SK-N-SH (cell line): ENCODE results near the gene GPR137. TPM values are rescaled to one million over a fixed set of nuclear protein-coding genes. Genes with fewer than 3 reads are reported as not detected.

ENCODE experiments used
- CTCF ChIA-PET: fragments of 300-600, 350-600 bp; formaldehyde crosslinking; extraction: SDS; loops from one replicate; lab custom pipeline; 2021; lab: Yijun Ruan, JAX
- POLR2A ChIA-PET: fragments of 350-600 bp; sonication (Branson Sonifier 250); formaldehyde crosslinking; extraction: SDS; loops from one replicate; lab custom pipeline; 2020; ENCODE audit warnings: antibody characterized with exemption, inconsistent platforms; lab: Yijun Ruan, JAX
- DNase-seq: peaks from one replicate; pipeline ENCODE4 v3.0.0; 2012
- H2AFZ ChIP-seq: fragments of 200-600 bp; sonication (generic); 2 replicates; pipeline ENCODE4 v1.8.1; 2016; ENCODE audit warnings: antibody characterized with exemption, mild to moderate bottlenecking, low read depth
- H3F3A ChIP-seq: fragments of 200-600 bp; sonication (generic); replicated peaks from 2 replicates; pipeline ENCODE3; 2016; ENCODE audit warnings: antibody characterized with exemption, mild to moderate bottlenecking; ENCODE audit not compliant: insufficient read depth
- H3K27ac ChIP-seq, 2 experiments: fragments of 200-500 bp in 1 of 2; fragments of 200-600 bp in 1 of 2; sonication (Bioruptor generic) in 1 of 2; sonication (generic), shearing (Covaris generic) in 1 of 2; 2 replicates each; pipeline versions ENCODE4 v1.5.1 to v1.6.1; 2014 to 2016; ENCODE audit warnings: low read depth in 2 of 2, inconsistent platforms in 1 of 2, low read length in 1 of 2, mild to moderate bottlenecking in 1 of 2, mixed read lengths in 1 of 2
- H3K27me3 ChIP-seq: fragments of 200-600 bp; sonication (generic), shearing (Covaris generic); 2 replicates; pipeline ENCODE4 v1.6.1; 2016; ENCODE audit warnings: mixed run types; ENCODE audit not compliant: insufficient read depth
- H3K36me3 ChIP-seq, 2 experiments: fragments of 200-500 bp in 1 of 2; fragments of 200-600 bp in 1 of 2; sonication (Bioruptor generic) in 1 of 2; sonication (generic) in 1 of 2; replicated peaks in 1 of 2; 2 replicates each; pipeline versions ENCODE3 to v1.5.1; 2014 to 2016; ENCODE audit warnings: low read length in 1 of 2, mild to moderate bottlenecking in 1 of 2; ENCODE audit not compliant: insufficient read depth in 2 of 2, control insufficient read depth in 1 of 2
- H3K4me1 ChIP-seq, 2 experiments: fragments of 200-500 bp in 1 of 2; fragments of 200-600 bp in 1 of 2; sonication (Bioruptor generic) in 1 of 2; sonication (generic), shearing (Covaris generic) in 1 of 2; 2 replicates each; pipeline versions ENCODE4 v1.5.1 to v1.6.1; 2014 to 2016; ENCODE audit warnings: low read depth in 1 of 2, low read length in 1 of 2, mixed run types in 1 of 2; ENCODE audit not compliant: insufficient read depth in 2 of 2, control insufficient read depth in 1 of 2
- H3K4me2 ChIP-seq: fragments of 200-600 bp; sonication (generic), shearing (Covaris generic); 2 replicates; pipeline ENCODE4 v1.6.1; 2017; ENCODE audit warnings: mixed run types
- H3K4me3 ChIP-seq, 2 experiments: fragments of 200-500 bp in 1 of 2; fragments of 200-600 bp in 1 of 2; sonication (Bioruptor generic) in 1 of 2; sonication (generic), shearing (Covaris generic) in 1 of 2; 2 replicates each; pipeline versions ENCODE4 v1.5.1 to v1.8.1; 2014 to 2016; ENCODE audit warnings: low read depth in 2 of 2, inconsistent platforms in 1 of 2, low read length in 1 of 2, mild to moderate bottlenecking in 1 of 2, mixed read lengths in 1 of 2, moderate library complexity in 1 of 2
- H3K79me2 ChIP-seq: fragments of 200-600 bp; sonication (generic); 2 replicates; pipeline ENCODE4 v1.8.1; 2017; ENCODE audit warnings: mild to moderate bottlenecking; ENCODE audit not compliant: insufficient read depth
- H3K9ac ChIP-seq: fragments of 200-600 bp; sonication (generic); 2 replicates; pipeline ENCODE4 v1.6.1; 2017; ENCODE audit warnings: mixed run types
- H3K9me2 ChIP-seq: fragments of 200-600 bp; sonication (generic); 2 replicates; pipeline ENCODE4 v1.6.1; 2017; ENCODE audit warnings: mixed run types
- H3K9me3 ChIP-seq: fragments of 200-600 bp; sonication (generic); 2 replicates; pipeline ENCODE4 v1.6.1; 2017; ENCODE audit warnings: mixed run types, mild to moderate bottlenecking, moderate library complexity
- H4K20me1 ChIP-seq: fragments of 200-600 bp; sonication (generic); 2 replicates; pipeline ENCODE4 v1.6.1; 2017; ENCODE audit warnings: mild to moderate bottlenecking, mixed run types; ENCODE audit not compliant: insufficient read depth
- CTCF ChIP-seq: fragments of 200-600 bp; sonication (generic); IDR thresholded peaks from 2 replicates; pipeline ENCODE4 v1.6.1; 2017; ENCODE audit warnings: antibody characterized with exemption, mild to moderate bottlenecking, moderate library complexity
- ELF1 ChIP-seq: IDR thresholded peaks from 2 replicates; pipeline ENCODE4 v1.4.0; 2012
- EZH2phosphoT487 ChIP-seq: fragments of 200-600 bp; sonication (generic); IDR thresholded peaks from 2 replicates; pipeline ENCODE4 v1.6.1; 2017; ENCODE audit warnings: low read depth, mixed run types, mild to moderate bottlenecking, antibody characterized with exemption, moderate library complexity, borderline replicate concordance
- FOSL2 ChIP-seq: IDR thresholded peaks from 2 replicates; pipeline ENCODE4 v1.4.0; 2012; ENCODE audit warnings: low read depth, mild to moderate bottlenecking, moderate library complexity, borderline replicate concordance
- FOXJ3 ChIP-seq: sonication (generic); formaldehyde crosslinking; IDR thresholded peaks from 2 replicates; pipeline ENCODE4 v1.5.1; 2020; ENCODE audit warnings: mild to moderate bottlenecking, missing genetic modification reagents
- MAX ChIP-seq: IDR thresholded peaks from 2 replicates; pipeline ENCODE4 v1.4.0; 2012; ENCODE audit warnings: low read depth
- NFIC ChIP-seq: IDR thresholded peaks from 2 replicates; pipeline ENCODE4 v1.4.0; 2012; ENCODE audit warnings: borderline replicate concordance
- POLR2AphosphoS5 ChIP-seq: IDR thresholded peaks from 2 replicates; pipeline ENCODE4 v1.6.1; 2012; ENCODE audit warnings: low read depth, low read length
- RAD21 ChIP-seq: IDR thresholded peaks from 2 replicates; pipeline ENCODE4 v1.6.1; 2012; ENCODE audit warnings: mild to moderate bottlenecking, low read length
- SIN3A ChIP-seq: IDR thresholded peaks from 2 replicates; pipeline ENCODE4 v1.6.1; 2012; ENCODE audit warnings: low read depth, mild to moderate bottlenecking, low read length, moderate library complexity, borderline replicate concordance
- SMC3 ChIP-seq: IDR thresholded peaks from 2 replicates; pipeline ENCODE4 v1.6.1; 2012; ENCODE audit warnings: low read depth, low read length, improper control_type of control experiment
- TAF1 ChIP-seq: IDR thresholded peaks from 2 replicates; pipeline ENCODE4 v1.6.1; 2012; ENCODE audit warnings: low read depth, mild to moderate bottlenecking, low read length, moderate library complexity, borderline replicate concordance
- TEAD4 ChIP-seq: IDR thresholded peaks from 2 replicates; pipeline ENCODE4 v1.4.0; 2012; ENCODE audit warnings: mild to moderate bottlenecking, borderline replicate concordance; ENCODE audit not compliant: insufficient read depth
- YY1 ChIP-seq: IDR thresholded peaks from 2 replicates; pipeline ENCODE4 v1.4.0; 2012; ENCODE audit warnings: low read depth, mild to moderate bottlenecking
- WGBS: methylation state at CpG from one replicate; pipeline ENCODE4 v1.1.6; 2017; ENCODE audit warnings: low lambda C conversion rate; 5-methylcytosine and 5-hydroxymethylcytosine counted together
- polyA plus RNA-seq, 3 experiments: library from polyadenylated mRNA; depleted of rRNA; stranded (reverse); fragments of >200 nt; gene quantifications; 2 replicates each; pipeline ENCODE4 v1.2.3, GENCODE V29; 2012
- TF ChIP-seq, protein P1 (sequence below): fragments of 150-350 bp; IDR thresholded peaks from 2 replicates; pipeline ENCODE4 v1.6.1; 2016; ENCODE audit warnings: mild to moderate bottlenecking, low read depth, low read length
- TF ChIP-seq, protein P2 (sequence below): IDR thresholded peaks from 2 replicates; pipeline ENCODE4 v1.4.0; 2012; ENCODE audit warnings: low read depth, borderline replicate concordance

The GPR137 gene
- polyA plus RNA-seq, 1 of the 3 experiments (the other 2 are of a cell fraction) = 29.9 TPM

GRCh38 chr11:64252003-64252872 lies 33.4 kb upstream of the GPR137 start:
- Histone ChIP-seq H3K4me1 (peaks cover 10 to 30% of the 10 kb centered on the region in 2 experiments; a peak in 2 of 4 replicates), H3K4me2 (peak overlapping the region; percentile 96), H3K36me3 (peaks cover 10 to 24% of the 10 kb centered on the region in 2 experiments), H4K20me1 (peaks cover 14% of the 10 kb centered on the region), H3K4me3 (peak overlapping the region; percentile 88 to 90), H3K9ac (peak overlapping the region; percentile 82), H3K9me2 (no peaks in the 10 kb centered on the region), H3K79me2 (peaks cover 30% of the 10 kb centered on the region), H2AFZ (0 out of 2 replicates have a peak overlapping the region, but pooled peaks have one; percentile 51), H3K27ac (peak overlapping the region; percentile 32 to 70), H3K9me3 (no peaks in the 10 kb centered on the region), H3F3A (peaks cover 3% of the 10 kb centered on the region), H3K27me3 (no peaks in the 10 kb centered on the region)
- 12% methylated on average over 22 of the region's 23 CpGs for WGBS
- peak; percentile 75 for DNase-seq
- POLR2A ChIA-PET = interaction anchor here (0.5 to 12.4 kb wide), 7 partner anchors 9 to 58 kb away, joined by 3 to 112 read pairs (median 4); no protein-coding TSS in a partner anchor
- CTCF ChIA-PET = interaction anchor here (0.6 to 4.6 kb wide), 23 partner anchors 10 to 1460 kb away, joined by 3 to 119 read pairs (median 5); partner anchors contain the start of genes BAD, ESRRA, FKBP2 and GPR137
- TF ChIP-seq TAF1 (peak; percentile 41; the same call in 1 of the 2 replicates), SIN3A (no peak), RAD21 (peak; percentile 19; the same call in 1 of the 2 replicates), POLR2AphosphoS5 (peak; percentile 56; the same call in 1 of the 2 replicates), MAX (peak; percentile 49; the same call in 1 of the 2 replicates), NFIC (peak; percentile 41), CTCF (peak; percentile 62), FOSL2 (no peak)

DNA sequence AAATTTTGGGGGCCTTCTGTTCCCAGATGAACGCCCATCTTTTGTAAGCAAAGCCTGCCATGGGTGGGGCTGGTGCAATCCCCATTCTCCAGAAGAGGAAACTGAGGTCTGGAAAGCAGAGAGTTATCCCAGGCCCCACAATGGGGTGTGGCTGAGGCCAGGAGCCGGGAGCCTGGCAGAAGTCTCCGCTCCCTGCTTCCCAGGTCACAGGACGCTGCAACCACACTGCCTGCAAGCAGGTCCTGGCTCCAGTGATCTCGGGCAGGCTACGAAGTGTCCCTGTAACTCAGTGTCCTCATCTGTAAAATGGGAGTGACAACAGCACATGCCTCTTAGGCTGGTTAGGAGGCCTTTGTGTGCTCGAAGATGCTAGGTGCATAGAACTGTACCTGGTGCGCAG lies 32.6 kb upstream of the GPR137 start:
- POLR2A ChIA-PET = interaction anchor here (0.9 to 12.4 kb wide), 3 partner anchors 9 to 17 kb away, joined by 3 to 112 read pairs (median 34); no protein-coding TSS in a partner anchor
- CTCF ChIA-PET = interaction anchor here (1.4 to 4.6 kb wide), 7 partner anchors 10 to 50 kb away, joined by 4 to 119 read pairs (median 17); partner anchors contain the start of genes BAD, ESRRA, GPR137 and VEGFB
- 85% methylated on average over 7 of the region's 8 CpGs for WGBS
- no peak for TF ChIP-seq TAF1
- no peak for TF ChIP-seq ELF1
- TF ChIP-seq, protein P1, sequence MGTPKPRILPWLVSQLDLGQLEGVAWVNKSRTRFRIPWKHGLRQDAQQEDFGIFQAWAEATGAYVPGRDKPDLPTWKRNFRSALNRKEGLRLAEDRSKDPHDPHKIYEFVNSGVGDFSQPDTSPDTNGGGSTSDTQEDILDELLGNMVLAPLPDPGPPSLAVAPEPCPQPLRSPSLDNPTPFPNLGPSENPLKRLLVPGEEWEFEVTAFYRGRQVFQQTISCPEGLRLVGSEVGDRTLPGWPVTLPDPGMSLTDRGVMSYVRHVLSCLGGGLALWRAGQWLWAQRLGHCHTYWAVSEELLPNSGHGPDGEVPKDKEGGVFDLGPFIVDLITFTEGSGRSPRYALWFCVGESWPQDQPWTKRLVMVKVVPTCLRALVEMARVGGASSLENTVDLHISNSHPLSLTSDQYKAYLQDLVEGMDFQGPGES = no peak
- TF ChIP-seq YY1 = no peak
- no peak for TF ChIP-seq FOXJ3 (CRISPR knock-in tag)
- no peak for TF ChIP-seq SMC3
- TF ChIP-seq, protein P2, sequence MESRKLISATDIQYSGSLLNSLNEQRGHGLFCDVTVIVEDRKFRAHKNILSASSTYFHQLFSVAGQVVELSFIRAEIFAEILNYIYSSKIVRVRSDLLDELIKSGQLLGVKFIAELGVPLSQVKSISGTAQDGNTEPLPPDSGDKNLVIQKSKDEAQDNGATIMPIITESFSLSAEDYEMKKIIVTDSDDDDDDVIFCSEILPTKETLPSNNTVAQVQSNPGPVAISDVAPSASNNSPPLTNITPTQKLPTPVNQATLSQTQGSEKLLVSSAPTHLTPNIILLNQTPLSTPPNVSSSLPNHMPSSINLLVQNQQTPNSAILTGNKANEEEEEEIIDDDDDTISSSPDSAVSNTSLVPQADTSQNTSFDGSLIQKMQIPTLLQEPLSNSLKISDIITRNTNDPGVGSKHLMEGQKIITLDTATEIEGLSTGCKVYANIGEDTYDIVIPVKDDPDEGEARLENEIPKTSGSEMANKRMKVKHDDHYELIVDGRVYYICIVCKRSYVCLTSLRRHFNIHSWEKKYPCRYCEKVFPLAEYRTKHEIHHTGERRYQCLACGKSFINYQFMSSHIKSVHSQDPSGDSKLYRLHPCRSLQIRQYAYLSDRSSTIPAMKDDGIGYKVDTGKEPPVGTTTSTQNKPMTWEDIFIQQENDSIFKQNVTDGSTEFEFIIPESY = no peak
- TF ChIP-seq TEAD4 = no peak
- TF ChIP-seq EZH2phosphoT487 = no peak

More for the DNA sequence above, 32.6 kb upstream of the GPR137 start:
- peaks cover 10 to 25% of the 10 kb centered on the region in 2 experiments; a peak in 2 of 4 replicates for H3K4me1 ChIP-seq
- no peak overlapping the region; a peak in 1 of 4 replicates for H3K27ac ChIP-seq
- H3K4me2 ChIP-seq = peak overlapping the region; percentile 96
- no peaks in the 10 kb centered on the region for H3K9me3 ChIP-seq
- H3K4me3 ChIP-seq = peak overlapping the region; percentile 88 to 90; a peak in 2 of 4 replicates
- H3K79me2 ChIP-seq = peaks cover 30% of the 10 kb centered on the region
- H3K9ac ChIP-seq = no peak overlapping the region; the same call in 1 of the 2 replicates
- H3F3A ChIP-seq = peaks cover 3% of the 10 kb centered on the region
- peaks cover 10 to 24% of the 10 kb centered on the region in 2 experiments for H3K36me3 ChIP-seq
- H3K9me2 ChIP-seq = no peaks in the 10 kb centered on the region
- H4K20me1 ChIP-seq = peaks cover 14% of the 10 kb centered on the region
- DNase-seq = no peak
- H3K27me3 ChIP-seq = no peaks in the 10 kb centered on the region
- no peak overlapping the region for H2AFZ ChIP-seq
